Stimulated activated naive B cell treated with anti-CD40 and anti-IgM and Interleukin-4, amounts not matched to agents 10 μg/mL and 1 μg/mL and 100 μg/mL, for 72 hours (primary cell): ENCODE measurements around the gene MMAB.
A peak's percentile ranks its signal among the peaks of the same experiment; 100 is the strongest.

Source experiments
- ATAC-seq, 2 donors: fragments of 150-1000 bp; cut with Tn5 transposase; replicated peaks; 2 replicates each; pipeline ENCODE4 v1.10.0; 2021; ENCODE audit warnings: moderate library complexity in 1 of 2
- DNase-seq: peaks from one replicate; pipeline ENCODE4 v3.0.0; 2021
- H3K27ac Mint-ChIP-seq: one replicate; pipeline ENCODE4 v1.8.0; 2022; ENCODE audit warnings: mild to moderate bottlenecking, mixed read lengths
- H3K27me3 Mint-ChIP-seq, 2 donors: one replicate each; pipeline ENCODE4 v1.8.0; 2022; ENCODE audit warnings: mixed read lengths in 2 of 2
- H3K36me3 Mint-ChIP-seq, 2 donors: one replicate each; pipeline ENCODE4 v1.8.0; 2022; ENCODE audit warnings: mixed read lengths in 2 of 2, mild to moderate bottlenecking in 1 of 2
- H3K4me1 Mint-ChIP-seq, 2 donors: one replicate each; pipeline ENCODE4 v1.8.0; 2022; ENCODE audit warnings: mixed read lengths in 2 of 2, mild to moderate bottlenecking in 1 of 2
- H3K4me3 Mint-ChIP-seq, 2 donors: one replicate each; pipeline ENCODE4 v1.8.0; 2022; ENCODE audit warnings: mild to moderate bottlenecking in 2 of 2, mixed read lengths in 2 of 2, moderate library complexity in 1 of 2
- H3K9me3 Mint-ChIP-seq, 2 donors: one replicate each; pipeline ENCODE4 v1.8.0; 2022; ENCODE audit warnings: mixed read lengths in 2 of 2, mild to moderate bottlenecking in 1 of 2

Gene MMAB

DNA sequence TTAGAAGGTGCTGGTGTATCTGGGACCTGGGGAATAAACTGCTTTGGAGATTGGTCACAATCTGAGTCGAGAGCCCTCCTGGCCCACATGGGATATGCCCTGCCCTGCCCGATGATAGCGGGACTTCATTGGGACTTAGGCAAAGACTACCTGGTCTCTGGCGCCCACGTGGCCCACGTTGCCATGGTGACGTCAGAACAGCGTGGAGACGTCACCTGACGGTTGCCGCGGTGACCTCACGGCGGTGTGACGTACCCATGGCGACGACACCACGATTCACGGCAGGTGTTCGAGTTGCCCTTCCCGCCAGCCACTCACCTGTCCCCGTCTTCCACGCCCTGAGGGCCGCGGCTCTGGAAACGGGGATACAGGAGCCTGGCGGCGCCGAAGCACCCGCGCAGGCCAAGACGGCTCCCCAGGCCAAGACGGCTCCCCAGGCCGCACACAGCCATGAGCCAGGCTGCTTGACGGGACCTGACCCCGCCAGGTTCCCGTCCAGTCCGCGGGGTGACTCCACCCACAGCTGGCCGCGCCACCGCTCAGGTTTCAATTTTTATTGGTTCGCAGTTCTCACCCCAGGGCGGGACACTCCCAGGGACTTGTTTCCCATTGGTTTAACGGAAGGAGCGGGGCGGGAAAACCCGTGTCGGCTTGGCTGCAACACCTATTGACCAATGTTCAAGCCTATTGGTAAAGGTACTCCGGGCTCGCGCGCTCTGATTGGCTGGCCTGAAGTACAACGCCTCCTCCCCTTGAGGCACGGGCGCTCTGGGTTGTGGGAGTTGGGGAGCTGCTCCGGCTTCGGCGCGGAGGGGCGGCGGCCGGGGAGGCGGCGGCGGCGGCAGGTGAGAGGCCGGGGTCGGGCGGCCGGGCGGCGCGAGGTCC, at the start of gene MMAB, which contains the start of gene MVK:
Gene MMAB (minus strand): TSS at position 476 of the 885 bp plus-strand sequence. CDS start 24 bp downstream, at position 452.
Gene MVK (plus strand): TSS at position 766 of the 885 bp plus-strand sequence. CDS start 1,029 bp downstream, outside the sequence.
- Mint-ChIP-seq H3K4me3 (peak within 1 kb of the TSS; percentile 92 to 99), H3K4me1 (peaks cover 23 to 42% of the 10 kb centered on the region in 2 donors), H3K9me3 (no peaks in the 10 kb centered on the region), H3K27ac (peak within 1 kb of the TSS; percentile 99), H3K36me3 (peaks cover 30 to 51% of the 10 kb centered on the region in 2 donors), H3K27me3 (no peaks in the 10 kb centered on the region)
- peak; percentile 94 for ATAC-seq
- DNase-seq = peak; percentile 99

DNA sequence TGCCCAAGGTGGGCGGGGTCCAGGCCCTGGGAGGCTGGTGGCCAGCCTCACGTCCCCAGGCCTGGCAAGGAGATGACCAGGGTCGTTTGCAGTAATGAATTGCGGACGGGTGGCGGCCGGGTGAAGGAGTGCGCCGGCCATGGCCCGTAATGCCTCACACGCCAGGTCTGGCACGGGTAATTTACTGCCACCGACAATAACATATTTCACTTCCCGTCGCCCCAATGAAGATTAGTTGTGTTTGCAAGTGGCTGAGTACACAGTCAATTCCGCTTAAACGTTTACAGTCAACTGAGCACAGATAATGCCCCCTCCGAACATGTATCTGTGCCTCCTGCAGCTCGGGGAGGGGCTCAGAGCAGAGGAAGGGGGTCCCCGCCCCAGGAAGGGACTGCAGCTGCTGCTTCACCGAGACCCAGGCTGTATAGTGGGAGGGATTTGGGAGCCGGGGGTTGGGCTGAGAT, 48.6 kb upstream of the MMAB start:
- Mint-ChIP-seq H3K4me1 (peaks cover 5 to 16% of the 10 kb centered on the region in 2 donors), H3K4me3 (peak overlapping the region; percentile 54 to 61), H3K9me3 (no peaks in the 10 kb centered on the region), H3K36me3 (no peaks in the 10 kb centered on the region), H3K27me3 (peaks cover 30 to 64% of the 10 kb centered on the region in 2 donors), H3K27ac (no peak overlapping the region)
- DNase-seq (no peak), ATAC-seq (peak; percentile 62 to 73)

DNA sequence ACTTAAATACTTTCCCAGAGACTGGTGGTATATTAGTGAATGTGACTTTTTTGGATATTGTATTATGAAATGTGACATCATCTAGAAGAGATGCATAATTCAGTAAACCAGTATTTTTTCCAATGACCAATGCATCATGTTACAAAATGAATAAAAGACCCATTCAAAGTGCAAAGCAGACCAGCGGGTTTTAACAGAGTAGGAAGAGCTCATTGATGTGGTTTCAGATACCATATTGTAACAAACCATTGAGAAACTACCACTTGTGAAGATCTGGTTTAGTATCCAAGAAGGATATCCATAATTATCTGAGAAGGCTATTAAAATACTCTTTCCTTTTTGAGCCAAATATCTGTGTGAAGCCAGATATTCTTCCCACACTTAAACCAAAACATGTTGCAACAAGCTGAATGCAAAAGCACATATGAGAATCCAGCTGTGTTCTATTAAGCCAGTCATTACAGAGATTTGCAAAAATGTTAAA, 47.9 kb upstream of the MMAB start:
- Mint-ChIP-seq H3K27ac (no peak overlapping the region), H3K4me1 (peaks cover 5 to 16% of the 10 kb centered on the region in 2 donors), H3K9me3 (no peaks in the 10 kb centered on the region), H3K27me3 (peaks cover 31 to 63% of the 10 kb centered on the region in 2 donors), H3K36me3 (no peaks in the 10 kb centered on the region), H3K4me3 (no peak overlapping the region)
- DNase-seq = no peak
- no peak for ATAC-seq

DNA sequence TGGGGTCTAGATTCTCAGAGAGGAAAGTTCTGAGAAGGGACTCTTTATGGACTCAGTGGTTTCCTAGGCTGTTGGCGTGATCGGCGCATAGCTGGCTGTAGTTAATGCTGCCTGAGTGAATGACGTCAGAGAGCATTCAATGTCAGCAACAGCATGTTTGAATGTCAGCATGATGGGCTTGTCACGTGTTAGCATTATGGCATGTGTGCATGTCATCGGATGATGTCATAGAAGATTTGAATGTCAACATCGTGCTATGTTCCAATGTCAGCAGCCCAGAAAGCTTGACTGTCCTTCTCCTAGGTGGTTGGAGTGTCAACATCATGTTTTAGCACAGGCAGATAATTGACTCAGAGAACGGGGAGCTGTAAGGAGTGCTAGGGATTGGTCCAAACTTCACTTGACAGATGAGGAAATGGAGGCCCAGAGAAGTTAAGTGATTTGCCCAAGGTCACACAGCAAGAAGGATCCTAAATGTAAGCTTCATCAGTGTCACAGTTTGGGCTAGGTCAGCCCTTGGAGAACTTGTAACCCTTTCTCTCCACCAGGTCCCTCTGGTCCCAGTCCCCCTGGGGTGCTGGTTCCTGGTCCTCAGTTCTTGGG, 45.8 kb upstream of the MMAB start:
- H3K9me3 Mint-ChIP-seq = no peaks in the 10 kb centered on the region
- H3K27me3 Mint-ChIP-seq = peaks cover 26 to 63% of the 10 kb centered on the region in 2 donors
- H3K4me3 Mint-ChIP-seq = no peak overlapping the region
- ATAC-seq (no peak), DNase-seq (no peak)
- H3K4me1 Mint-ChIP-seq = peaks cover 5 to 16% of the 10 kb centered on the region in 2 donors
- no peak overlapping the region for H3K27ac Mint-ChIP-seq
- no peaks in the 10 kb centered on the region for H3K36me3 Mint-ChIP-seq

DNA sequence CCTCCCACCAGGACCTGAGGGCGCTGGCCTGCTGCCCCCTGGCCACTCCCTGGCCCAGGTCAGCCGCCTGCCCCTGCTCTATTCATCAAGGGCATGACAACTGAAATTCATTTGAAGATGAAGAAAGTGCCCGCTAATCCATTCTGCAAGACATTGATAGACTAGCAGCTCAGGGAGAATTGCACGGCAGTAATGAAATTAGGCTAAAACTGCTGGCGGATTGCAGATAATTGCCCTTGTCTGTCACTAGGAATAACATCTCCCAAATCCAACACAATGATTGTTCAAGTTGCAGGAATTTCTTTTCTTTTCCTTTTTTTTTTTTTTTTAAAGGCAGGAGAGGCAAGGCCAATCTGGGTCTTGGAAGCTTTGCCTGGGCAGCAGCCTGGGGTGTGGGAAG, 44.8 kb upstream of the MMAB start:
- Mint-ChIP-seq H3K4me3 (no peak overlapping the region), H3K36me3 (no peaks in the 10 kb centered on the region), H3K9me3 (no peaks in the 10 kb centered on the region), H3K4me1 (peaks cover 5 to 16% of the 10 kb centered on the region in 2 donors), H3K27ac (no peak overlapping the region), H3K27me3 (peaks cover 31 to 64% of the 10 kb centered on the region in 2 donors)
- DNase-seq (no peak), ATAC-seq (no peak)

DNA sequence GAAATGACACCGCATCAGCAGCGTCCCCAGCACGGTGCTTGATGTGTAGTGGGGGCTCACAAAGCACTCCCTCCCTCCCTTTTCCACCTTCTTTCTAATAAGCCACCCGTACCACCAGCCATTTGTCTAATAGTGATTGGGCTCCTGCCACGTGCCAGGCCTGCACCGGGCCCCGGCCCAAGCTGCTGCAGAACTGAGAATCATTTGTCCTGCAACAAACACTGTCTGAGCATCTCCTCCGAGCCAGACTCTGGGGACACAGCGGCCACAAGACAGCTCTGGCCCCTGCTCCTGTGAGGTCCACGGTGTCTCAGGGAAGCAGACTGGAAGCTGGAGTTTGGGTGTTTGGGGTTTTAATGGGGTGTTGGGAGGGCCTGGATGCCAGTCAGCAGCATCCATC, 44.2 kb upstream of the MMAB start:
- ATAC-seq = no peak
- Mint-ChIP-seq H3K4me1 (peaks cover 5 to 14% of the 10 kb centered on the region in 2 donors), H3K9me3 (no peaks in the 10 kb centered on the region), H3K36me3 (no peaks in the 10 kb centered on the region), H3K27me3 (peaks cover 34 to 64% of the 10 kb centered on the region in 2 donors), H3K27ac (no peak overlapping the region), H3K4me3 (no peak overlapping the region)
- no peak for DNase-seq

DNA sequence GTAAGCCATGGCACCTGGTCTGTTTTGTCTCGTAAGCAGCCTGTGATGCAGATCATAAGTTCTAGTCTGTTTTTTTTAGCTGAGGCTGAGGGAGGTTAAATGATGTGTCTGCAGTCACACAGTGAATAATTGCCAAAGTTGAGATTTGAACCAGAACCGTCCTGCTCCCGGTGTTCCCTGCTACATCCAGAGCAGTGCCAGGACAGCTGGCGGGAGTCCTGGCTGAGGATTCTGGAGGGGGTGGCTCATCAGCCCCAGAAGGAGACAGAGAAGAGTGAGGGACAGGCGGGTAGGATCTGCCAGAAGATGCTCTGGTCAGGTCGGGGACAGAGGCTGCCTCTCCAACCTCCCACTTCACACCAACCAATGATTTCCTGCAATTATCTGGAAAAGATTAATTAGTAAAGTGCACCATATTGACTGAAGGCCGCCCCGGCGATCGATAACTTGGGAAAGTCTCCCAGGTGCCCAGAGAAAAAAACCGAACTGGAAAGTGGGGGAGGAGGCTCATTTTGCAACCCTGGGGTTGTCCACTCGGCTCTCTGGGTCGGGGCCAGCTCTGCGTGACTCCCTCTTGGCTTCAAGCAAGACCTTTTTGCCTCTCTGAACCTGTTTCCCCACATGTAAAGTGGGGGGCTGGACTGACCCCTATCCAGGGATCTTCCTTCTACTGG, 42.4 kb upstream of the MMAB start:
- Mint-ChIP-seq H3K36me3 (no peaks in the 10 kb centered on the region), H3K27me3 (peaks cover 32 to 67% of the 10 kb centered on the region in 2 donors), H3K27ac (no peak overlapping the region), H3K4me1 (no peaks in the 10 kb centered on the region), H3K9me3 (no peaks in the 10 kb centered on the region), H3K4me3 (no peak overlapping the region)
- DNase-seq (no peak), ATAC-seq (no peak)

DNA sequence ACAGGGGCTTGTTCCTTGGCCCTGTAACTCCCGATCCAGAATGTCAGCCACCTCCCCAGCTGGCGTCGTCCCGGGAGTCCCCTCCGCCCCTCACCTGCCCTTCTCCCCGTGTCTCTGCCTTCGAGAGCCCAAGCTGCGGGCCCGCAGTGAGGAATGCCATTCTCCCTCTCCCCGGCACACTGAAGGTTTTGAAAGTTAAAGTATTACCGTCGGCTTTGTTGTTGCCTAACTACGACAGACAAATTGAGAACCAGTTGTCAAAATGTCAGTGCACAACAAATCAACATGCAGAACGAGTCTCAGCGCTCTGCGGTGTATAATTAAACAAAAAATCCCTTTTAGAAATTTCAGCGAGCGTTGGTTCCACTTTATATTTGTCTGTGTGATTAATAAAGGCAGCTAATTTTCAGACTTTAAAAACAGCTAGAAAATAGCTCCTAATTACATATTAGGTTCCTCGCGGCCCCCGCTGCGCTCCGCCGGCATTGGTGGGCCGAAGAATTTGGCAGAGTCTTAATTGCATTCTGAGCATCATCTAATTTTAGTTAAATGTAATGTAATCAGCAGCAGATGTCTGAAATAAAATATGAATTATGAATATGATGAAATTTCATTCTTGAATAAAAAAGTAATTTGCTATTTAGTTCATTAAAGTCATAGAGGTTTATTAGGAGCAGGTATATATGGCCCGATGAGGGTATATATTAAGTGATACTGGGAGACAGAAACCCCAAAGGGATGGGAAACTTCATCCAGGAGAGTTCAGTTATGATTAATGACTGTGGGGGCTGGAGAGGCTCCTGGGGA, 40.5 kb upstream of the MMAB start:
- H3K4me1 Mint-ChIP-seq = no peaks in the 10 kb centered on the region
- H3K36me3 Mint-ChIP-seq = no peaks in the 10 kb centered on the region
- no peak overlapping the region for H3K27ac Mint-ChIP-seq
- no peak for ATAC-seq
- no peak for DNase-seq
- H3K9me3 Mint-ChIP-seq = no peaks in the 10 kb centered on the region
- peaks cover 30 to 67% of the 10 kb centered on the region in 2 donors for H3K27me3 Mint-ChIP-seq
- H3K4me3 Mint-ChIP-seq = no peak overlapping the region

DNA sequence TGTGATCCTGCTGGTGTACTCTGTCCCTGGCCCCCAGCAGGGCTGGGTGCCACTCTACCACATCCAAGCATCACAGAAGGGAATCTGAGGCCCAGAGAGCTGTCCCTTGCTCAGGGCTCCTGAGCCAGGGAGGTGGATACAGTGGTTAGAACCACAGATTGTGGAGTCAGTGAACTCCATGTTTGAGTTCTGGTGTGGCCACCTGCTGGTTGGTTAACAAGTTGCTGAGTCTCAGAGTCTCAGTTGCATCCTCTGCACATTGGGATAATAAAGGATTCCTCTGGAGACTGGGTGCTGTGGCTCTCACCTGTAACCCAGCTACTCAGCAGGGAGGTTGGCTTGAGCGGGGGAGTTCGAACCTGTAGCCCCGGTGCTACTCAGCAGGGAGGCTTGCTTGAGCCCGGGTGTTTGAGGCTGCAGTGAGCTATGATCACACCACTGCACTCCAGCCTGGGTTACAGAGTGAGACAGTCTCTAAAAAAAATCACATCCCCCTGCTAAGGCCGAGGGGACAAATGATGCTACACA, 39.7 kb upstream of the MMAB start:
- peak in 1 of 2 donors; percentile 39 for ATAC-seq
- no peak overlapping the region for H3K27ac Mint-ChIP-seq

DNA sequence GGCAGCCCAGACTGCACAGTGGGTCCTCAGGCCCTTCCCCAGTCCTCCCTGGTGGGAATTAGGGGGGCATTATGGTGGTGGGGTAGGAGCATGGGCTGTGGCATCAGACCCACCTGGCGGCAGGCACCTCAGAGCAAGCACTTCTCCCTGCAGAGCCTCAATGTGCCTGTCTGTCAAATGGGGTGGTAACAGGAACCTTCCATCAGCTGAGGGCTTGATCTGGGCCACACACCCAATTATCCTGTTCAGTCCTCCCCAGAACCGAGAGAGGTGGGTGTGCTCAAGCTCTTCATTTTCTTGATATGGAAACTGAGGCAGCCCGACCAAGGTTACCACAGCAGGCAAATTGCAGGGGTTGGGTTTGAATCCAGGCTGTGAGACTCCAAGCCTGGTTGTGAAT, 38.7 kb upstream of the MMAB start:
- no peak for ATAC-seq

More for the DNA sequence above, 39.7 kb upstream of the MMAB start:
- no peak overlapping the region for H3K4me3 Mint-ChIP-seq
- no peaks in the 10 kb centered on the region for H3K4me1 Mint-ChIP-seq
- H3K9me3 Mint-ChIP-seq = no peaks in the 10 kb centered on the region
- peaks cover 30 to 65% of the 10 kb centered on the region in 2 donors for H3K27me3 Mint-ChIP-seq
- no peaks in the 10 kb centered on the region for H3K36me3 Mint-ChIP-seq
- DNase-seq = no peak

DNA sequence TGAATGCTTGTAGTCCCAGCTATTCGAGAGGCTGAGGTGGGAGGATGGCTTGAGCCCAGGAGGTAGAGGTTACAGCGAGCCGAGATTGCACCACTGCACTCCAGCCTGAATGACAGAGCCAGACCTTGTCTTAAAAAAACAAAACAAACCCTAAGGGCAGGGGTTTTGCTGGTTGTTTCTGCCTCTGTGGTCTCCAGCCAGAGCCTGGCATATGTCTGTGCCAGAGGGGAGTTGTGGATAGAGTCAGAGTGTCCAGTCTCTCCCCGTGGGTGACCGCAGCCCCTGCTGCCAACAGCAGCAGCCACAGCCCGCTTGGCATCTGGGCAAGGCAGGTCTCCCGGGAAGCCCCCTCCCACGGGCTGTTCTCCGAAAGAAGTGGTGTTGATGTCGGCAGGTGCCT, 37.9 kb upstream of the MMAB start:
- ATAC-seq (no peak), DNase-seq (no peak)
- H3K36me3 Mint-ChIP-seq = no peaks in the 10 kb centered on the region
- H3K27me3 Mint-ChIP-seq = peaks cover 35 to 76% of the 10 kb centered on the region in 2 donors
- H3K27ac Mint-ChIP-seq = no peak overlapping the region
- no peak overlapping the region for H3K4me3 Mint-ChIP-seq
- no peaks in the 10 kb centered on the region for H3K4me1 Mint-ChIP-seq
- H3K9me3 Mint-ChIP-seq = no peaks in the 10 kb centered on the region

More for the DNA sequence above, 38.7 kb upstream of the MMAB start:
- H3K9me3 Mint-ChIP-seq = no peaks in the 10 kb centered on the region
- DNase-seq = no peak
- H3K4me3 Mint-ChIP-seq = no peak overlapping the region
- no peaks in the 10 kb centered on the region for H3K4me1 Mint-ChIP-seq
- no peaks in the 10 kb centered on the region for H3K36me3 Mint-ChIP-seq
- no peak overlapping the region for H3K27ac Mint-ChIP-seq
- H3K27me3 Mint-ChIP-seq = peaks cover 38 to 74% of the 10 kb centered on the region in 2 donors

DNA sequence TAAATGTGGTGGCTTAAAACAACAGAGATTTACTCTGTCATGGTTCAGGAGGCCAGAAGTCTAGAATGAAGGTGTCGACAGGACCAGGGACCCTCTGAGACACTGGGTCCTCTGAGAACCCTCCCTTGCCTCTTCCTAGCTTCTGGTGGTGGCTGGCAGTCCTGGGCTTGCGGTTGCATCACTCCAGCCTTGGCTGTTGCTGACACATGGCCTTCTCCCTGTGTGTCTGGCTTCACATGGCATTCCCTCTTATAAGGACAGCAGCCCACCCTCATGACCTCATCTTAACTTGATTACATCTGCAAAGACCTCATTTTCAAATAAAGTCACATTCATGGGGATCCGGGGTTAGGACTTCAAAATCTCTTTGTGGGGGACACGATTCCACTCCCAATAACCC, 37.2 kb upstream of the MMAB start:
- H3K36me3 Mint-ChIP-seq = no peaks in the 10 kb centered on the region
- ATAC-seq (no peak), DNase-seq (no peak)
- peaks cover 34 to 73% of the 10 kb centered on the region in 2 donors for H3K27me3 Mint-ChIP-seq
- H3K9me3 Mint-ChIP-seq = no peaks in the 10 kb centered on the region
- no peaks in the 10 kb centered on the region for H3K4me1 Mint-ChIP-seq
- H3K4me3 Mint-ChIP-seq = no peak overlapping the region
- H3K27ac Mint-ChIP-seq = no peak overlapping the region

DNA sequence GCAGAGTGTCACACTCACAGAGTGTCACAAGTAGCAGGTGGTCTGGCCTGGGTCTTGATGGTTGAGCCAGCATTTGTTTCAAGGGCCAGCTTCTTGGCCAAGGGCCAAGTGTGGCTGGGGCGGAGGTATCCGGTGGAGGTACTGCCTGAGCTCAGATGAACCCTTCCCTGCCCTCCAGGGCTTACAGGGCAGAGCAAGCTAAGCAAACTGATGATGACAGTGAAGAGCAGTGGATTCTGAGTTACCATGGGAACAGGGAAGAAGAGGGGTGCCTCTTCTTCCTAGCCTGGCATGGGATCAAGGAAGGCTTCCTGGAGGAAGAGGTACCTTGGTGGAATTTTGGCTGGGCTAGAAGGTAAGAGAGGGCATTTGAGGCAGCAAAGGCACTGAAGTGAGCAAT, 36.0 kb upstream of the MMAB start:
- ATAC-seq = no peak
- no peak for DNase-seq
- Mint-ChIP-seq H3K36me3 (no peaks in the 10 kb centered on the region), H3K9me3 (no peaks in the 10 kb centered on the region), H3K4me3 (no peak overlapping the region), H3K27ac (no peak overlapping the region), H3K4me1 (no peaks in the 10 kb centered on the region), H3K27me3 (peaks cover 36 to 73% of the 10 kb centered on the region in 2 donors)
